B cell (primary cell): ENCODE data around the gene RNF220. TPM values are rescaled to one million over a fixed set of nuclear protein-coding genes. Genes with fewer than 3 reads are reported as not detected.

ENCODE experiments used
- ATAC-seq: fragments of 200-7000 bp; cut with Tn5 transposase; one replicate; pipeline ENCODE4 v1.10.0; 2021; ENCODE audit warnings: low read depth, mild to moderate bottlenecking, moderate number of reproducible peaks, moderate library complexity
- CTCF ChIA-PET: fragments of 350-600 bp; sonication (Branson Sonifier 250); formaldehyde crosslinking; loops from one replicate; lab custom pipeline; 2021; ENCODE audit warnings: antibody characterized with exemption, inconsistent platforms; lab: Charles Lee
- POLR2A ChIA-PET: fragments of 350-600 bp; sonication (Branson Sonifier 250); formaldehyde crosslinking; loops from one replicate; lab custom pipeline; 2021; ENCODE audit warnings: antibody characterized with exemption; lab: Charles Lee
- DNase-seq: peaks from one replicate; pipeline ENCODE4 v3.0.0; 2013
- H2AFZ ChIP-seq: 2 replicates; pipeline ENCODE4 v1.6.1; 2012; ENCODE audit warnings: mild to moderate bottlenecking, low read depth, low read length; ENCODE audit not compliant: insufficient read depth, poor library complexity, severe bottlenecking
- H3K27ac ChIP-seq, 2 donors: 1 replicate in 1 of 2; 2 replicates in 1 of 2; pipeline ENCODE4 v1.5.1; 2012 to 2013; ENCODE audit warnings: low read length in 2 of 2, mild to moderate bottlenecking in 2 of 2, moderate library complexity in 1 of 2
- H3K27me3 ChIP-seq, 4 experiments: fragments of 200-600 bp in 1 of 4; sonication (generic) in 1 of 4; replicated peaks in 1 of 4; 1 replicate in 2 of 4; 2 replicates in 2 of 4; pipeline versions ENCODE4 v1.6.1 to v1.7.0; 2013 to 2016; ENCODE audit warnings: low read length in 3 of 4, mild to moderate bottlenecking in 2 of 4, mixed read lengths in 1 of 4, moderate library complexity in 1 of 4; ENCODE audit not compliant: insufficient read depth in 4 of 4, control insufficient read depth in 3 of 4; ENCODE audit errors: control extremely low read depth in 1 of 4
- H3K36me3 ChIP-seq, 2 experiments: replicated peaks in 1 of 2; 1 replicate in 1 of 2; 2 replicates in 1 of 2; pipeline versions ENCODE4 v1.6.1 to v1.7.1; 2013; ENCODE audit warnings: low read length in 1 of 2; ENCODE audit not compliant: insufficient read depth in 2 of 2, control insufficient read depth in 1 of 2; ENCODE audit errors: control extremely low read depth in 1 of 2, extremely low read depth in 1 of 2
- H3K4me1 ChIP-seq, 2 donors: fragments of 200-600 bp in 1 of 2; sonication (generic) in 1 of 2; 1 replicate in 1 of 2; 2 replicates in 1 of 2; pipeline versions ENCODE4 v1.5.1 to v1.6.1; 2013 to 2017; ENCODE audit warnings: low read length in 2 of 2; ENCODE audit not compliant: control insufficient read depth in 2 of 2, insufficient read depth in 2 of 2
- H3K4me2 ChIP-seq: replicated peaks from 2 replicates; pipeline ENCODE3; 2012; ENCODE audit warnings: mild to moderate bottlenecking, low read depth, low read length; ENCODE audit not compliant: poor library complexity, severe bottlenecking
- H3K4me3 ChIP-seq, 5 experiments: fragments of 200-600 bp in 1 of 5; sonication (generic) in 1 of 5; 1 replicate in 3 of 5; 2 replicates in 2 of 5; pipeline versions ENCODE4 v1.5.1 to v1.7.0; 2011 to 2016; ENCODE audit warnings: low read length in 4 of 5, mild to moderate bottlenecking in 4 of 5, low read depth in 2 of 5, control low read depth in 1 of 5, moderate library complexity in 1 of 5; ENCODE audit not compliant: insufficient read depth in 1 of 5; ENCODE audit errors: control extremely low read depth in 1 of 5, extremely low read depth in 1 of 5
- H3K79me2 ChIP-seq: fragments of 200-600 bp; sonication (generic); one replicate; pipeline ENCODE4 v1.6.0; 2016; ENCODE audit warnings: low read length; ENCODE audit not compliant: control insufficient read depth, insufficient read depth
- H3K9ac ChIP-seq: fragments of 200-600 bp; sonication (generic); 2 replicates; pipeline ENCODE4 v1.6.1; 2017; ENCODE audit warnings: mild to moderate bottlenecking, low read length, moderate library complexity
- H3K9me3 ChIP-seq, 3 donors: one replicate each; pipeline versions ENCODE4 v1.6.1 to v1.7.1; 2013; ENCODE audit warnings: low read length in 2 of 3; ENCODE audit not compliant: control insufficient read depth in 2 of 3, insufficient read depth in 1 of 3; ENCODE audit errors: control extremely low read depth in 1 of 3
- H4K20me1 ChIP-seq: 2 replicates; pipeline ENCODE4 v1.6.0; 2012; ENCODE audit warnings: mild to moderate bottlenecking, low read length; ENCODE audit not compliant: insufficient read depth, control insufficient read depth, poor library complexity, severe bottlenecking
- H3K27ac Mint-ChIP-seq: one replicate; pipeline ENCODE4 v1.8.0; 2021; ENCODE audit warnings: mixed read lengths
- H3K27me3 Mint-ChIP-seq: one replicate; pipeline ENCODE4 v1.8.0; 2021; ENCODE audit warnings: mixed read lengths
- H3K4me1 Mint-ChIP-seq: one replicate; pipeline ENCODE4 v1.8.0; 2021; ENCODE audit warnings: mixed read lengths
- H3K4me3 Mint-ChIP-seq: one replicate; pipeline ENCODE4 v1.8.0; 2021; ENCODE audit warnings: mixed read lengths
- H3K9me3 Mint-ChIP-seq: one replicate; pipeline ENCODE4 v1.8.0; 2022; ENCODE audit warnings: mixed read lengths; ENCODE audit not compliant: insufficient read depth
- CTCF ChIP-seq: fragments of 200-600 bp; IDR thresholded peaks from one replicate; pipeline ENCODE4 v1.8.0; 2022; ENCODE audit warnings: antibody characterized with exemption, mild to moderate bottlenecking
- EZH2 ChIP-seq: IDR thresholded peaks from 2 replicates; pipeline ENCODE4 v1.6.1; 2012; ENCODE audit warnings: borderline replicate concordance, low read depth, mild to moderate bottlenecking, moderate library complexity, low read length; ENCODE audit not compliant: insufficient read depth, poor library complexity, severe bottlenecking
- WGBS: methylation state at CpG from one replicate; pipeline ENCODE4 v1.1.5; 2013; ENCODE audit warnings: missing lambda C conversion rate; ENCODE audit not compliant: insufficient coverage; 5-methylcytosine and 5-hydroxymethylcytosine counted together
- intact Hi-C: fragments of 100-400 bp; cut with micrococcal nuclease; formaldehyde crosslinking; loops from one replicate; pipeline ENCODE4 v1.10.0; 2022
- polyA plus RNA-seq: library from polyadenylated mRNA; depleted of rRNA; stranded (reverse); fragments of >200 nt; gene quantifications from 2 replicates; pipeline ENCODE4 v1.2.3, GENCODE V29; 2012
- total RNA-seq, 2 donors: library from RNA; stranded (reverse); fragments of 120-200 nt in 1 of 2; gene quantifications; 1 replicate in 1 of 2; 2 replicates in 1 of 2; pipeline versions ENCODE4 v1.2.3 to v1.2.4, GENCODE V29; 2013 to 2022

The RNF220 gene
- total and polyA plus RNA-seq, 2 donors (not counting 1 experiment from before 2014, with no cell fraction given) = 115 to 141 TPM

GRCh38 chr1:44631333-44631646 lies 226.2 kb downstream of the RNF220 start:
- Mint-ChIP-seq H3K4me1 (peaks cover 43% of the 10 kb centered on the region), H3K4me3 (peak overlapping the region; percentile 96), H3K27me3 (no peaks in the 10 kb centered on the region), H3K9me3 (no peaks in the 10 kb centered on the region), H3K27ac (peak overlapping the region; percentile 99)
- H3K4me1 ChIP-seq = peaks cover 18 to 23% of the 10 kb centered on the region in 2 donors
- H3K9ac ChIP-seq = peak overlapping the region; percentile 74
- H3K9me3 ChIP-seq = peaks cover 0 to 4% (median 0%) of the 10 kb centered on the region in 3 donors
- POLR2A ChIA-PET = interaction anchor here (0.6 to 2.0 kb wide), 7 partner anchors 12 to 672 kb away, joined by 3 to 16 read pairs (median 5); partner anchors contain the start of genes ARMH1, HECTD3 and TMEM53
- peak overlapping the region; percentile 82 for H3K4me2 ChIP-seq
- no peaks in the 10 kb centered on the region for H3K27me3 ChIP-seq
- H3K36me3 ChIP-seq = peaks cover 0 to 38% of the 10 kb centered on the region in 2 experiments
- 30% methylated on average over 8 of the region's 8 CpGs for WGBS
- intact Hi-C loops = loop anchor here (1.0 to 5.0 kb wide), 3 partner anchors 43 to 1056 kb away; partner anchors contain the start of genes ARMH1, GPBP1L1, HECTD3 and TMEM53
- peak overlapping the region; percentile 89 to 91 for H3K27ac ChIP-seq
- CTCF ChIA-PET = interaction anchor here (0.9 to 2.4 kb wide), 2 partner anchors 21 to 43 kb away, joined by 4 to 12 read pairs; partner anchors contain the start of genes ARMH1 and TMEM53
- DNase-seq = no peak
- H2AFZ ChIP-seq = peak overlapping the region; percentile 97
- peaks cover 14% of the 10 kb centered on the region for H3K79me2 ChIP-seq
- ATAC-seq = peak; percentile 0
- TF ChIP-seq EZH2 (no peak), CTCF (no peak)
- H3K4me3 ChIP-seq = peak overlapping the region; percentile 53 to 76 (median 69)
- peaks cover 29% of the 10 kb centered on the region for H4K20me1 ChIP-seq
